Measurements from ENCODE around the gene SLC38A8. TPM values are rescaled to one million over a fixed set of nuclear protein-coding genes. Genes with fewer than 3 reads are reported as not detected.

Gene SLC38A8
- total RNA-seq, 4 donors from 2014 or later: not detected

GRCh38 chr16:84033251-84034195 is 9.1 kb downstream of the SLC38A8 start:
- H3K9me3 ChIP-seq: peaks cover 5% of the 10 kb centered on the region
- DNase-seq (ENCODE audit: low spot score in 2 of 2): no peak
- peaks cover 10% of the 10 kb centered on the region for H3K27me3 ChIP-seq
- 78% methylated on average over 19 of the region's 25 CpGs for WGBS
- H3K27ac ChIP-seq: no peak overlapping the region
- no peak overlapping the region for H3K4me3 ChIP-seq
- H3K36me3 ChIP-seq: no peaks in the 10 kb centered on the region
- no peak for TF ChIP-seq EP300 (IDR thresholded peaks at IDR 0.05)
- TF ChIP-seq POLR2A (IDR thresholded peaks at IDR 0.05): no peak
- TF ChIP-seq CTCF (IDR thresholded peaks at IDR 0.05): no peak
- TF ChIP-seq POLR2AphosphoS5 (IDR thresholded peaks at IDR 0.05): no peak
- no peaks in the 10 kb centered on the region for H3K4me1 ChIP-seq

GRCh38 chr16:84032458-84033178 is 10.0 kb downstream of the SLC38A8 start:
- Histone ChIP-seq H3K4me1 (no peaks in the 10 kb centered on the region), H3K4me3 (no peak overlapping the region), H3K27ac (no peak overlapping the region), H3K9me3 (peaks cover 5% of the 10 kb centered on the region), H3K27me3 (peaks cover 10% of the 10 kb centered on the region), H3K36me3 (no peaks in the 10 kb centered on the region)
- DNase-seq (ENCODE audit: low spot score in 2 of 2): no peak
- 69% methylated on average over 15 of the region's 15 CpGs for WGBS
- TF ChIP-seq CTCF (IDR thresholded peaks at IDR 0.05): no peak
- no peak for TF ChIP-seq POLR2A (IDR thresholded peaks at IDR 0.05)
- TF ChIP-seq EP300 (IDR thresholded peaks at IDR 0.05): no peak
- TF ChIP-seq POLR2AphosphoS5 (IDR thresholded peaks at IDR 0.05): no peak

DNA sequence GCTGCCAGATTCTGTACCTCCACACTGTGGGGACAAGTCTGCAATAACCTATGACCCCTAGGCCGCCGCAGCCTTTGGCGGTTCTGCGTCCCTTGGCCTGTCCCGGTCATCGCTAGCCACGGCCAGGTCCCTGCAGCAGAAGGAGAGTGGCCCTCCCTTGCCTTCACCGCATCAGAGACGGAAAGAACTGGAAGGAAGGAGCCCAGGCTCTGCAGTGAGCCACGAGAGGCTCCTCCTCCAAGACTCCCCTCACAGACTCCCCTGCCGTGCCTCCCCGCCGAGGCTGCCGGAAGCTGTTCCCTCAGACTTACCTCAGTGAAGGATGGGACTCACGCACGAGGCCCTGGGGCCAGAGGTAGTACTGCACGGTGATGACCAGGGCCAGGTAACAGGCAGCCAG is 11.0 kb downstream of the SLC38A8 start:
- H3K4me3 ChIP-seq: no peak overlapping the region
- peaks cover 5% of the 10 kb centered on the region for H3K27me3 ChIP-seq
- TF ChIP-seq POLR2AphosphoS5 (IDR thresholded peaks at IDR 0.05) (no peak), POLR2A (IDR thresholded peaks at IDR 0.05) (no peak), CTCF (IDR thresholded peaks at IDR 0.05) (no peak)
- 87% methylated on average over 16 of the region's 17 CpGs for WGBS
- no peaks in the 10 kb centered on the region for H3K36me3 ChIP-seq
- H3K27ac ChIP-seq: no peak overlapping the region
- no peaks in the 10 kb centered on the region for H3K4me1 ChIP-seq
- DNase-seq (ENCODE audit: low spot score in 2 of 2): no peak
- peaks cover 5% of the 10 kb centered on the region for H3K9me3 ChIP-seq

- Histone ChIP-seq H3K27me3 (peaks cover 7% of the 10 kb centered on the region), H3K36me3 (no peaks in the 10 kb centered on the region), H3K4me1 (peaks cover 5% of the 10 kb centered on the region), H3K9me3 (no peaks in the 10 kb centered on the region), H3K4me3 (no peak overlapping the region), H3K27ac (no peak overlapping the region)
- DNase-seq (ENCODE audit: low spot score in 2 of 2): no peak
- TF ChIP-seq POLR2AphosphoS5 (IDR thresholded peaks at IDR 0.05) (no peak), POLR2A (IDR thresholded peaks at IDR 0.05) (no peak), EP300 (IDR thresholded peaks at IDR 0.05) (no peak), CTCF (IDR thresholded peaks at IDR 0.05) (no peak)
- 72% methylated on average over 13 of the region's 14 CpGs for WGBS
Observed at GRCh38 chr16:84029297-84030047, 13.1 kb downstream of the SLC38A8 start.

All from suprapubic skin (tissue), 4 donors.